HG03060 (cell line): ENCODE data around the gene STK39.

ENCODE experiments used
- ATAC-seq: cut with Tn5 transposase; IDR thresholded peaks from one replicate; pipeline ENCODE4 v1.9.1; 2021; ENCODE audit warnings: low read depth, moderate number of reproducible peaks; ENCODE audit not compliant: unreplicated experiment

Gene STK39

GRCh38 chr2:168210895-168211570 is 36.4 kb downstream of the STK39 start:
- peak; percentile 37 for ATAC-seq

- no peak for ATAC-seq
Observed at GRCh38 chr2:168210216-168210894, 37.0 kb downstream of the STK39 start.

GRCh38 chr2:168208652-168209051 is 38.7 kb downstream of the STK39 start:
- ATAC-seq = no peak

GRCh38 chr2:168207851-168208250 is 39.5 kb downstream of the STK39 start:
- no peak for ATAC-seq

GRCh38 chr2:168203762-168204693 is 43.4 kb downstream of the STK39 start:
- no peak for ATAC-seq

- no peak for ATAC-seq
Observed at GRCh38 chr2:168201584-168202116, 45.7 kb downstream of the STK39 start.

GRCh38 chr2:168200930-168201583 is 46.3 kb downstream of the STK39 start:
- ATAC-seq = no peak

- no peak for ATAC-seq
Observed at GRCh38 chr2:168198476-168199207, 48.8 kb downstream of the STK39 start.

GRCh38 chr2:168196764-168197180 is 50.6 kb downstream of the STK39 start:
- ATAC-seq = no peak

- ATAC-seq = peak; percentile 95
Observed at GRCh38 chr2:168194784-168195522, 52.4 kb downstream of the STK39 start.

- ATAC-seq = no peak
Observed at GRCh38 chr2:168192839-168193616, 54.4 kb downstream of the STK39 start.

GRCh38 chr2:168191955-168192785 is 55.2 kb downstream of the STK39 start:
- no peak for ATAC-seq

- no peak for ATAC-seq
Observed at GRCh38 chr2:168190590-168191336, 56.6 kb downstream of the STK39 start.

- ATAC-seq = no peak
Observed at GRCh38 chr2:168189835-168190569, 57.4 kb downstream of the STK39 start.

- ATAC-seq = no peak
Observed at GRCh38 chr2:168188002-168188401, 59.4 kb downstream of the STK39 start.

- no peak for ATAC-seq
Observed at GRCh38 chr2:168186452-168186851, 60.9 kb downstream of the STK39 start.
